ENCODE results near the gene METTL27.

DNA sequence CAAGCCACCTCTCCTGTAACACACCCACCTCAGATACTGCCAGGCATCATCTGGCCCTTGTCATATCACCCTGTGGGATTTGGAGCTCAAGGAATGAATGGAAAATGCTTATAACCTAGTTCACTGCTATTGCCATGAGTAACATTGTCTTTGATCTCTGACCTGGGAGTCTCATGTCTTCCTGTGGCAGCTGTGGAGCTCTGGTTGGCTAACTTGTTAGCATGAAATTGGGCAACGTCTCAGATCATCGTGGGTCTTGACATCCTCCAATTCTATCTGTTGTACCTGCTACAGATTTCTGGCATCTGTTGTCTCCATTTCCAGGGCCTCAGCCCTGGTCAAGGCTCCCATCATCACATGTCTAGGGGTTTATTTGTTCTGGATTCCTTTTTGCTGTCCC, 16.5 kb upstream of the METTL27 start:
- TF ChIP-seq POLR2A (IDR thresholded peaks at IDR 0.05) = no peak
- TF ChIP-seq, protein P1, sequence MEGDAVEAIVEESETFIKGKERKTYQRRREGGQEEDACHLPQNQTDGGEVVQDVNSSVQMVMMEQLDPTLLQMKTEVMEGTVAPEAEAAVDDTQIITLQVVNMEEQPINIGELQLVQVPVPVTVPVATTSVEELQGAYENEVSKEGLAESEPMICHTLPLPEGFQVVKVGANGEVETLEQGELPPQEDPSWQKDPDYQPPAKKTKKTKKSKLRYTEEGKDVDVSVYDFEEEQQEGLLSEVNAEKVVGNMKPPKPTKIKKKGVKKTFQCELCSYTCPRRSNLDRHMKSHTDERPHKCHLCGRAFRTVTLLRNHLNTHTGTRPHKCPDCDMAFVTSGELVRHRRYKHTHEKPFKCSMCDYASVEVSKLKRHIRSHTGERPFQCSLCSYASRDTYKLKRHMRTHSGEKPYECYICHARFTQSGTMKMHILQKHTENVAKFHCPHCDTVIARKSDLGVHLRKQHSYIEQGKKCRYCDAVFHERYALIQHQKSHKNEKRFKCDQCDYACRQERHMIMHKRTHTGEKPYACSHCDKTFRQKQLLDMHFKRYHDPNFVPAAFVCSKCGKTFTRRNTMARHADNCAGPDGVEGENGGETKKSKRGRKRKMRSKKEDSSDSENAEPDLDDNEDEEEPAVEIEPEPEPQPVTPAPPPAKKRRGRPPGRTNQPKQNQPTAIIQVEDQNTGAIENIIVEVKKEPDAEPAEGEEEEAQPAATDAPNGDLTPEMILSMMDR (IDR thresholded peaks at IDR 0.05) = no peak

Data from thyroid gland (tissue), 4 donors.